CD14-positive monocyte (primary cell): ENCODE results near the gene RFX4. TPM values are rescaled to one million over a fixed set of nuclear protein-coding genes. Genes with fewer than 3 reads are reported as not detected.

Experiments
- DNase-seq, 3 donors: peaks; one replicate each; pipeline ENCODE4 v3.0.0-alpha.2; 2011 to 2022
- H2AFZ ChIP-seq: 2 replicates; pipeline ENCODE4 v1.6.0; 2012; ENCODE audit warnings: mild to moderate bottlenecking, low read depth, low read length, inconsistent platforms; ENCODE audit not compliant: insufficient read depth, poor library complexity, severe bottlenecking
- H3K27ac ChIP-seq, 2 donors: 1 replicate in 1 of 2; 2 replicates in 1 of 2; pipeline ENCODE4 v1.5.1; 2012 to 2013; ENCODE audit warnings: low read length in 2 of 2, control low read depth in 1 of 2, inconsistent platforms in 1 of 2, low read depth in 1 of 2, mild to moderate bottlenecking in 1 of 2
- H3K27me3 ChIP-seq, 2 donors: one replicate each; pipeline versions ENCODE4 v1.6.0 to v1.6.1; 2011 to 2013; ENCODE audit warnings: low read length in 2 of 2; ENCODE audit not compliant: control insufficient read depth in 2 of 2, insufficient read depth in 2 of 2
- H3K36me3 ChIP-seq, 2 donors: replicated peaks in 1 of 2; 1 replicate in 1 of 2; 2 replicates in 1 of 2; pipeline versions ENCODE4 v1.5.1 to v1.6.1; 2012 to 2013; ENCODE audit warnings: low read length in 2 of 2, control low read depth in 1 of 2, inconsistent platforms in 1 of 2, mild to moderate bottlenecking in 1 of 2; ENCODE audit not compliant: insufficient read depth in 2 of 2, control insufficient read depth in 1 of 2
- H3K4me1 ChIP-seq, 2 donors: 1 replicate in 1 of 2; 2 replicates in 1 of 2; pipeline versions ENCODE4 v1.5.1 to v1.6.1; 2012 to 2013; ENCODE audit warnings: low read length in 2 of 2, control low read depth in 1 of 2, inconsistent platforms in 1 of 2, mild to moderate bottlenecking in 1 of 2, moderate library complexity in 1 of 2; ENCODE audit not compliant: insufficient read depth in 2 of 2, control insufficient read depth in 1 of 2
- H3K4me2 ChIP-seq: replicated peaks from 2 replicates; pipeline ENCODE3; 2012; ENCODE audit warnings: low read length, moderate library complexity, mild to moderate bottlenecking; ENCODE audit not compliant: poor library complexity, severe bottlenecking; ENCODE audit errors: extremely low read depth
- H3K4me3 ChIP-seq, 3 experiments: fragments of 200-600 bp in 1 of 3; sonication (generic) in 1 of 3; replicated peaks in 1 of 3; 1 replicate in 2 of 3; 2 replicates in 1 of 3; pipeline ENCODE4 v1.5.1; 2011 to 2013; ENCODE audit warnings: low read length in 3 of 3, mild to moderate bottlenecking in 3 of 3, control low read depth in 2 of 3, low read depth in 2 of 3, inconsistent platforms in 1 of 3, moderate library complexity in 1 of 3
- H3K79me2 ChIP-seq: 2 replicates; pipeline ENCODE4 v1.6.0; 2012; ENCODE audit warnings: mild to moderate bottlenecking, control low read depth, inconsistent platforms, low read length, moderate library complexity; ENCODE audit not compliant: insufficient read depth
- H3K9ac ChIP-seq: 2 replicates; pipeline ENCODE4 v1.6.0; 2017; ENCODE audit warnings: low read length, mild to moderate bottlenecking; ENCODE audit not compliant: insufficient read depth, poor library complexity, severe bottlenecking
- H3K9me3 ChIP-seq, 2 donors: replicated peaks in 1 of 2; 1 replicate in 1 of 2; 2 replicates in 1 of 2; pipeline versions ENCODE4 v1.5.1 to v1.6.1; 2012 to 2013; ENCODE audit warnings: low read length in 2 of 2, control low read depth in 1 of 2; ENCODE audit not compliant: control insufficient read depth in 1 of 2, insufficient read depth in 1 of 2
- H4K20me1 ChIP-seq: 2 replicates; pipeline ENCODE4 v1.6.0; 2012; ENCODE audit warnings: mild to moderate bottlenecking, low read length, control low read depth, moderate library complexity; ENCODE audit not compliant: insufficient read depth
- H3K27ac Mint-ChIP-seq, 7 donors: one replicate each; pipeline ENCODE4 v1.8.0; 2020; ENCODE audit warnings: mild to moderate bottlenecking in 7 of 7, mixed read lengths in 7 of 7, moderate library complexity in 6 of 7, inconsistent platforms in 2 of 7
- H3K27me3 Mint-ChIP-seq, 3 donors: one replicate each; pipeline ENCODE4 v1.8.0; 2021 to 2022; ENCODE audit warnings: low read depth in 3 of 3, mild to moderate bottlenecking in 3 of 3, mixed read lengths in 3 of 3, moderate library complexity in 3 of 3, inconsistent platforms in 1 of 3
- H3K36me3 Mint-ChIP-seq, 2 donors: one replicate each; pipeline ENCODE4 v1.8.0; 2020; ENCODE audit warnings: mixed read lengths in 2 of 2, inconsistent platforms in 1 of 2, mild to moderate bottlenecking in 1 of 2
- H3K4me1 Mint-ChIP-seq: one replicate; pipeline ENCODE4 v1.8.0; 2020; ENCODE audit warnings: mild to moderate bottlenecking, mixed read lengths
- H3K4me3 Mint-ChIP-seq, 2 donors: one replicate each; pipeline ENCODE4 v1.8.0; 2020; ENCODE audit warnings: mild to moderate bottlenecking in 2 of 2, mixed read lengths in 2 of 2, moderate library complexity in 1 of 2
- H3K9me3 Mint-ChIP-seq, 7 donors: one replicate each; pipeline ENCODE4 v1.8.0; 2020 to 2022; ENCODE audit warnings: mixed read lengths in 7 of 7, mild to moderate bottlenecking in 6 of 7, moderate library complexity in 6 of 7, inconsistent platforms in 2 of 7
- CTCF ChIP-seq: fragments of 200-600 bp; IDR thresholded peaks from one replicate; pipeline ENCODE4 v1.8.0; 2022; ENCODE audit warnings: antibody characterized with exemption, mild to moderate bottlenecking
- WGBS: methylation state at CpG from one replicate; pipeline ENCODE4 v1.1.5; 2013; ENCODE audit warnings: missing lambda C conversion rate; ENCODE audit not compliant: insufficient coverage; 5-methylcytosine and 5-hydroxymethylcytosine counted together
- intact Hi-C, 2 donors: fragments of 100-400 bp; cut with micrococcal nuclease; formaldehyde crosslinking; loops; one replicate each; pipeline versions ENCODE4 v1.15.0 to v1.15.1; 2023
- polyA plus RNA-seq, 3 donors: library from polyadenylated mRNA; depleted of rRNA in 1 of 3; unstranded in 2 of 3; stranded (reverse) in 1 of 3; fragments of 300-500 nt in 2 of 3; fragments of >200 nt in 1 of 3; fragmentation: Illumina TruSeq in 2 of 3; gene quantifications; 1 replicate in 2 of 3; 2 replicates in 1 of 3; pipeline ENCODE4 v1.2.3, GENCODE V29; 2012 to 2021

RFX4 gene
- polyA plus RNA-seq, 3 donors: not detected

GRCh38 chr12:106651552-106651951 is 68.7 kb downstream of the RFX4 start:
- no peak for TF ChIP-seq CTCF
- no peaks in the 10 kb centered on the region for H3K4me1 Mint-ChIP-seq
- WGBS: 90% methylated on average over 2 of the region's 2 CpGs

GRCh38 chr12:106652510-106653015 is 69.8 kb downstream of the RFX4 start:
- H3K4me1 Mint-ChIP-seq: no peaks in the 10 kb centered on the region
- DNase-seq: no peak
- intact Hi-C loops: no loop called here
- Histone ChIP-seq H3K36me3 (no peaks in the 10 kb centered on the region), H4K20me1 (no peaks in the 10 kb centered on the region), H3K27ac (no peak overlapping the region), H3K4me2 (no peak overlapping the region), H2AFZ (no peak overlapping the region), H3K79me2 (no peaks in the 10 kb centered on the region), H3K9me3 (no peaks in the 10 kb centered on the region), H3K27me3 (no peaks in the 10 kb centered on the region), H3K4me1 (no peaks in the 10 kb centered on the region), H3K9ac (no peak overlapping the region), H3K4me3 (no peak overlapping the region)
- H3K4me3 Mint-ChIP-seq: no peak overlapping the region
- peaks cover 0 to 3% (median 0%) of the 10 kb centered on the region in 7 donors for H3K9me3 Mint-ChIP-seq
- TF ChIP-seq CTCF: no peak
- WGBS: no CpG with 5 or more reads among the region's 7 CpGs
- H3K27me3 Mint-ChIP-seq: peaks cover 4 to 24% (median 8%) of the 10 kb centered on the region in 3 donors
- no peak overlapping the region for H3K27ac Mint-ChIP-seq
- H3K36me3 Mint-ChIP-seq: no peaks in the 10 kb centered on the region

More at GRCh38 chr12:106651552-106651951, 68.7 kb downstream of the RFX4 start:
- H4K20me1 ChIP-seq: no peaks in the 10 kb centered on the region
- H2AFZ ChIP-seq: no peak overlapping the region
- intact Hi-C loops: no loop called here
- no peak overlapping the region for H3K27ac Mint-ChIP-seq
- peaks cover 0 to 4% (median 0%) of the 10 kb centered on the region in 7 donors for H3K9me3 Mint-ChIP-seq
- H3K36me3 ChIP-seq: no peaks in the 10 kb centered on the region
- no peak overlapping the region for H3K4me2 ChIP-seq
- H3K9ac ChIP-seq: no peak overlapping the region
- no peaks in the 10 kb centered on the region for H3K9me3 ChIP-seq
- H3K36me3 Mint-ChIP-seq: no peaks in the 10 kb centered on the region
- no peaks in the 10 kb centered on the region for H3K79me2 ChIP-seq
- no peak overlapping the region for H3K27ac ChIP-seq
- DNase-seq: no peak
- H3K4me1 ChIP-seq: no peaks in the 10 kb centered on the region
- H3K4me3 Mint-ChIP-seq: no peak overlapping the region
- no peak overlapping the region for H3K4me3 ChIP-seq
- H3K27me3 ChIP-seq: no peaks in the 10 kb centered on the region
- peaks cover 5 to 20% (median 8%) of the 10 kb centered on the region in 3 donors for H3K27me3 Mint-ChIP-seq
